Measurements from ENCODE around the gene SLC22A9. TPM values are rescaled to one million over a fixed set of nuclear protein-coding genes. Genes with fewer than 3 reads are reported as not detected.

SLC22A9 gene
- total RNA-seq, 1 experiment from 2014 or later = not detected

GRCh38 chr11:63375434-63375833, 5.8 kb downstream of the SLC22A9 start:
- POLR2A ChIA-PET (ENCODE audit: unreplicated experiment) = no interaction called here
- Histone ChIP-seq H3K27me3 (ENCODE audit: low read length) (peaks cover 35% of the 10 kb centered on the region), H2AFZ (ENCODE audit: low read length) (no peak overlapping the region), H3F3A (ENCODE audit: low read length, unreplicated experiment) (no peaks in the 10 kb centered on the region), H3K4me3 (ENCODE audit: low read length) (no peak overlapping the region), H3K36me3 (ENCODE audit: low read depth, low read length) (no peaks in the 10 kb centered on the region), H3K79me2 (ENCODE audit: low read length) (no peaks in the 10 kb centered on the region), H3K9me3 (ENCODE audit: low read length) (no peaks in the 10 kb centered on the region), H3K4me1 (ENCODE audit: insufficient read depth, low read length) (no peaks in the 10 kb centered on the region), H3K9me2 (replicated peaks; ENCODE audit: low read length) (no peaks in the 10 kb centered on the region), H3K27ac (ENCODE audit: low read length) (no peak overlapping the region), H4K20me1 (ENCODE audit: low read length) (no peaks in the 10 kb centered on the region), H3K9ac (ENCODE audit: low read length) (no peak overlapping the region), H3K4me2 (ENCODE audit: low read length) (no peak overlapping the region)
- no peak for ATAC-seq
- no peak for TF ChIP-seq EZH2 (IDR thresholded peaks at IDR 0.05; ENCODE audit: low read length, unreplicated experiment)
- TF ChIP-seq, protein P1, sequence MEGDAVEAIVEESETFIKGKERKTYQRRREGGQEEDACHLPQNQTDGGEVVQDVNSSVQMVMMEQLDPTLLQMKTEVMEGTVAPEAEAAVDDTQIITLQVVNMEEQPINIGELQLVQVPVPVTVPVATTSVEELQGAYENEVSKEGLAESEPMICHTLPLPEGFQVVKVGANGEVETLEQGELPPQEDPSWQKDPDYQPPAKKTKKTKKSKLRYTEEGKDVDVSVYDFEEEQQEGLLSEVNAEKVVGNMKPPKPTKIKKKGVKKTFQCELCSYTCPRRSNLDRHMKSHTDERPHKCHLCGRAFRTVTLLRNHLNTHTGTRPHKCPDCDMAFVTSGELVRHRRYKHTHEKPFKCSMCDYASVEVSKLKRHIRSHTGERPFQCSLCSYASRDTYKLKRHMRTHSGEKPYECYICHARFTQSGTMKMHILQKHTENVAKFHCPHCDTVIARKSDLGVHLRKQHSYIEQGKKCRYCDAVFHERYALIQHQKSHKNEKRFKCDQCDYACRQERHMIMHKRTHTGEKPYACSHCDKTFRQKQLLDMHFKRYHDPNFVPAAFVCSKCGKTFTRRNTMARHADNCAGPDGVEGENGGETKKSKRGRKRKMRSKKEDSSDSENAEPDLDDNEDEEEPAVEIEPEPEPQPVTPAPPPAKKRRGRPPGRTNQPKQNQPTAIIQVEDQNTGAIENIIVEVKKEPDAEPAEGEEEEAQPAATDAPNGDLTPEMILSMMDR (conservative IDR thresholded peaks at IDR 0.05; ENCODE audit: low read depth, low read length) = no peak
- no TSS peak for BruUV-seq (replicated peaks)
- DNase-seq = no peak
- CTCF ChIA-PET = no interaction called here
- intact Hi-C loops (cut with micrococcal nuclease) = no loop called here

GRCh38 chr11:63380130-63380529, 10.5 kb downstream of the SLC22A9 start:
- Histone ChIP-seq H3K27me3 (ENCODE audit: low read length) (peaks cover 41% of the 10 kb centered on the region), H2AFZ (ENCODE audit: low read length) (no peak overlapping the region), H3K27ac (ENCODE audit: low read length) (no peak overlapping the region), H3K4me1 (ENCODE audit: insufficient read depth, low read length) (no peaks in the 10 kb centered on the region), H3K9me2 (replicated peaks; ENCODE audit: low read length) (no peaks in the 10 kb centered on the region), H3K36me3 (ENCODE audit: low read depth, low read length) (no peaks in the 10 kb centered on the region), H4K20me1 (ENCODE audit: low read length) (no peaks in the 10 kb centered on the region), H3K9ac (ENCODE audit: low read length) (no peak overlapping the region), H3K4me3 (ENCODE audit: low read length) (no peak overlapping the region), H3K9me3 (ENCODE audit: low read length) (no peaks in the 10 kb centered on the region), H3K79me2 (ENCODE audit: low read length) (no peaks in the 10 kb centered on the region), H3K4me2 (ENCODE audit: low read length) (no peak overlapping the region), H3F3A (ENCODE audit: low read length, unreplicated experiment) (no peaks in the 10 kb centered on the region)
- intact Hi-C loops (cut with micrococcal nuclease) = no loop called here
- BruUV-seq (replicated peaks) = no TSS peak
- no peak for TF ChIP-seq EZH2phosphoT487 (IDR thresholded peaks at IDR 0.05; ENCODE audit: borderline replicate concordance, low read length)
- TF ChIP-seq EZH2 (IDR thresholded peaks at IDR 0.05; ENCODE audit: low read length, unreplicated experiment) = no peak
- TF ChIP-seq, protein P1 (conservative IDR thresholded peaks at IDR 0.05; ENCODE audit: low read depth, low read length) = no peak
- CTCF ChIA-PET = no interaction called here
- no peak for DNase-seq
- no peak for ATAC-seq
- POLR2A ChIA-PET (ENCODE audit: unreplicated experiment) = no interaction called here

DNA sequence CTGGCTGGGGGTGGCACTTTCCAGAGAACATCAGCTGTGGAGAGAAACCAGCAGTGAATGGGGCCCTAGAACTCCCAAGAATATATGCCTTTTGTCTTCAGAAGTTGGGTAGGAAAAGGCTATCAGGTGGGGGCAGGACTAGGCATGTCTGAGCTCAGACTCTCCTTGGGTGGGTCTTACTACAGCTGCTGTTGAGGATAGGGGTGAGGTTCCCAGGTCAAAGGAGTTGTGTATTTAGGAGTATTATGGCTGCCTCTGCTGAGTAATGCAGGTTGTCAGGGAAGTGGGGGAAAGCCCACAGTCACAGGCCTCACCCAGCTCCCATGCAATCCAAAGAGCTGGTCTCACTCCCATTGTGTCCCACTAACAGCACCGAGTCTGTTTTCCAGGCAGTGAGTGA, 26.1 kb downstream of the SLC22A9 start:
- H3K4me1 ChIP-seq (ENCODE audit: insufficient read depth, low read length) = no peaks in the 10 kb centered on the region
- no peak for DNase-seq
- H3K4me3 ChIP-seq (ENCODE audit: low read length) = no peak overlapping the region
- no peaks in the 10 kb centered on the region for H3K9me3 ChIP-seq (ENCODE audit: low read length)
- H3K9ac ChIP-seq (ENCODE audit: low read length) = no peak overlapping the region
- ChIA-PET CTCF (no interaction called here), POLR2A (ENCODE audit: unreplicated experiment) (no interaction called here)
- H3K27ac ChIP-seq (ENCODE audit: low read length) = no peak overlapping the region
- no peak for ATAC-seq
- peaks cover 63% of the 10 kb centered on the region for H3K27me3 ChIP-seq (ENCODE audit: low read length)
- no peaks in the 10 kb centered on the region for H4K20me1 ChIP-seq (ENCODE audit: low read length)
- H2AFZ ChIP-seq (ENCODE audit: low read length) = no peak overlapping the region
- no TSS peak for BruUV-seq (replicated peaks)
- H3K36me3 ChIP-seq (ENCODE audit: low read depth, low read length) = no peaks in the 10 kb centered on the region
- no peaks in the 10 kb centered on the region for H3K79me2 ChIP-seq (ENCODE audit: low read length)
- no peaks in the 10 kb centered on the region for H3K9me2 ChIP-seq (replicated peaks; ENCODE audit: low read length)
- TF ChIP-seq EZH2phosphoT487 (IDR thresholded peaks at IDR 0.05; ENCODE audit: borderline replicate concordance, low read length) = no peak
- TF ChIP-seq, protein P1 (conservative IDR thresholded peaks at IDR 0.05; ENCODE audit: low read depth, low read length) = no peak
- TF ChIP-seq EZH2 (IDR thresholded peaks at IDR 0.05; ENCODE audit: low read length, unreplicated experiment) = no peak
- no peak overlapping the region for H3K4me2 ChIP-seq (ENCODE audit: low read length)
- H3F3A ChIP-seq (ENCODE audit: low read length, unreplicated experiment) = no peaks in the 10 kb centered on the region
- intact Hi-C loops (cut with micrococcal nuclease) = no loop called here
